ENCODE results near the gene TRIM2. TPM values are rescaled to one million over a fixed set of nuclear protein-coding genes. Genes with fewer than 3 reads are reported as not detected.

TRIM2 gene
- total RNA-seq, 1 experiment from 2014 or later = 18.9 TPM

GRCh38 chr4:153248641-153249198 is 44.5 kb downstream of the TRIM2 start:
- ATAC-seq (peak; percentile 27), DNase-seq (no peak)
- H3K79me2 ChIP-seq (ENCODE audit: low read length) = no peaks in the 10 kb centered on the region
- H3K36me3 ChIP-seq (ENCODE audit: low read depth, low read length) = no peaks in the 10 kb centered on the region
- CTCF ChIA-PET = no interaction called here
- H3K27ac ChIP-seq (ENCODE audit: low read length) = peak overlapping the region; percentile 37; the same call in 1 of the 2 replicates
- peak overlapping the region; percentile 85 for H3K4me2 ChIP-seq (ENCODE audit: low read length)
- H2AFZ ChIP-seq (ENCODE audit: low read length) = peak overlapping the region; percentile 95
- TF ChIP-seq EZH2 (IDR thresholded peaks at IDR 0.05; ENCODE audit: low read length, unreplicated experiment) = no peak
- no peak for TF ChIP-seq CTCF (conservative IDR thresholded peaks at IDR 0.05; ENCODE audit: low read depth, low read length)
- no peak for TF ChIP-seq EZH2phosphoT487 (IDR thresholded peaks at IDR 0.05; ENCODE audit: borderline replicate concordance, low read length)
- BruUV-seq (replicated peaks) = TSS peak; percentile 62
- H3K4me3 ChIP-seq (ENCODE audit: low read length) = peak overlapping the region; percentile 72
- intact Hi-C loops (cut with micrococcal nuclease) = loop anchor here (2.0 kb wide), 1 partner anchor 14 kb away; no protein-coding TSS in a partner anchor
- no peaks in the 10 kb centered on the region for H3K9me2 ChIP-seq (replicated peaks; ENCODE audit: low read length)
- H4K20me1 ChIP-seq (ENCODE audit: low read length) = no peaks in the 10 kb centered on the region
- no peaks in the 10 kb centered on the region for H3K9me3 ChIP-seq (ENCODE audit: low read length)
- no peaks in the 10 kb centered on the region for H3F3A ChIP-seq (ENCODE audit: low read length, unreplicated experiment)
- peak overlapping the region; percentile 72 for H3K9ac ChIP-seq (ENCODE audit: low read length)
- no peaks in the 10 kb centered on the region for H3K27me3 ChIP-seq (ENCODE audit: low read length)
- POLR2A ChIA-PET (ENCODE audit: unreplicated experiment) = interaction anchor here (0.6 kb wide), 1 partner anchor 149 kb away, joined by 3 read pairs; no protein-coding TSS in a partner anchor
- peaks cover 34% of the 10 kb centered on the region for H3K4me1 ChIP-seq (ENCODE audit: insufficient read depth, low read length)

GRCh38 chr4:153249199-153250041 is 45.2 kb downstream of the TRIM2 start:
- TF ChIP-seq EZH2 (IDR thresholded peaks at IDR 0.05; ENCODE audit: low read length, unreplicated experiment) (no peak), EZH2phosphoT487 (IDR thresholded peaks at IDR 0.05; ENCODE audit: borderline replicate concordance, low read length) (no peak), CTCF (conservative IDR thresholded peaks at IDR 0.05; ENCODE audit: low read depth, low read length) (no peak)
- H3K4me1 ChIP-seq (ENCODE audit: insufficient read depth, low read length) = peaks cover 34% of the 10 kb centered on the region
- H3K27ac ChIP-seq (ENCODE audit: low read length) = peak overlapping the region; percentile 37
- no peaks in the 10 kb centered on the region for H3F3A ChIP-seq (ENCODE audit: low read length, unreplicated experiment)
- no peaks in the 10 kb centered on the region for H3K79me2 ChIP-seq (ENCODE audit: low read length)
- H3K27me3 ChIP-seq (ENCODE audit: low read length) = no peaks in the 10 kb centered on the region
- H2AFZ ChIP-seq (ENCODE audit: low read length) = peak overlapping the region; percentile 95
- H4K20me1 ChIP-seq (ENCODE audit: low read length) = no peaks in the 10 kb centered on the region
- BruUV-seq (replicated peaks) = TSS peak; percentile 51
- POLR2A ChIA-PET (ENCODE audit: unreplicated experiment) = interaction anchor here (0.6 kb wide), 1 partner anchor 150 kb away, joined by 3 read pairs; no protein-coding TSS in a partner anchor
- H3K9me2 ChIP-seq (replicated peaks; ENCODE audit: low read length) = no peaks in the 10 kb centered on the region
- intact Hi-C loops (cut with micrococcal nuclease) = loop anchor here (2.0 kb wide), 1 partner anchor 15 kb away; no protein-coding TSS in a partner anchor
- CTCF ChIA-PET = no interaction called here
- peak; percentile 88 for ATAC-seq
- H3K9ac ChIP-seq (ENCODE audit: low read length) = peak overlapping the region; percentile 72
- no peaks in the 10 kb centered on the region for H3K36me3 ChIP-seq (ENCODE audit: low read depth, low read length)
- DNase-seq = peak; percentile 73
- no peaks in the 10 kb centered on the region for H3K9me3 ChIP-seq (ENCODE audit: low read length)
- peak overlapping the region; percentile 72 for H3K4me3 ChIP-seq (ENCODE audit: low read length)
- H3K4me2 ChIP-seq (ENCODE audit: low read length) = peak overlapping the region; percentile 85

Data from PC-3 (cell line).